ENCODE results near the gene DTNB. TPM values are rescaled to one million over a fixed set of nuclear protein-coding genes. Genes with fewer than 3 reads are reported as not detected.

Gene DTNB
- total RNA-seq, 4 donors from 2014 or later = 12.4 to 28.8 (median 14.9) TPM

DNA sequence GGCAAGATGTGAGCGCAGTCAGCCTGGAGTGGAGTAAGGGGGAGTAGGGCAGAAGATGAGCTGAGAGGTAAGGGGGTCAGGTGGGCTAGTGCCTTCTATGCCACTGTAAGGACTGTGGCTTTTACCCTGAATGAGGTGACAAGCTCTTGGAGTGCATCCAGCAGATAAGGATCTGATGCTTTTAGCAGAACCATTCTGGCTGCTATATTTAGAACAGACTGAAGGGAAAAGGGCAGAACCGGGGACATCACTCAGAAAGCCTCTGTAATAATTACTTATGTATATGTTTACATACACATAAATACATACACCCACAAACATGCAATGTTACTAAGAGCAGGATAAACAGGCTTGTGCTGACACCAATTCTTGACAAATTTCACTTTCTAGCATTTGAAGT lies 124.8 kb downstream of the DTNB start:
- DNase-seq = no peak
- Histone ChIP-seq H3K4me1 (no peaks in the 10 kb centered on the region), H3K4me3 (no peak overlapping the region), H3K27me3 (no peaks in the 10 kb centered on the region), H3K36me3 (no peaks in the 10 kb centered on the region), H3K9me3 (no peaks in the 10 kb centered on the region), H3K27ac (no peak overlapping the region)
- TF ChIP-seq CTCF (IDR thresholded peaks at IDR 0.05) (no peak), POLR2A (IDR thresholded peaks at IDR 0.05) (no peak)
- intact Hi-C loops (cut with DNase I; ENCODE audit: low total_unique reads) = no loop called here

DNA sequence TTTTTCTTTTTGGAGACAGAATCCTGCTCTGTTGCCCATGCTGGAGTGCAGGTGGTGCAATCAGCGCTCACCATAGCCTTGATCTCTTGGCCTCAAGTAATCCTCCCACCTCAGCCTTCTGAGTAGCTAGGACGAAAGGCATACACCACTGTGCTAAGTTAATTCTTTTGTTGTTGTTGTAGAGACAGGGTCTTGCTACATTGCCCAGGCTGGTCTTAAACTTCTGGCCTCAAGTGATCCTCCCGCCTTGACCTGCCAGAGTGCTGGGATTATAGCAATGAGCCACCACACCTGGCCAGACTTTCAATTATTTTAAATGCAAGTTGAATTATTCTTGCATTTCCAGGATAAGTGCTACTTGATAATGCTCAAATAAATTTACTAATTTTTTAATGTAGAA lies 126.5 kb downstream of the DTNB start:
- intact Hi-C loops (cut with DNase I; ENCODE audit: low total_unique reads) = no loop called here
- no peaks in the 10 kb centered on the region for H3K27me3 ChIP-seq
- TF ChIP-seq POLR2A (IDR thresholded peaks at IDR 0.05) (no peak), CTCF (IDR thresholded peaks at IDR 0.05) (no peak)
- no peaks in the 10 kb centered on the region for H3K36me3 ChIP-seq
- no peaks in the 10 kb centered on the region for H3K9me3 ChIP-seq
- DNase-seq = no peak
- no peaks in the 10 kb centered on the region for H3K4me1 ChIP-seq
- no peak overlapping the region for H3K27ac ChIP-seq
- H3K4me3 ChIP-seq = no peak overlapping the region

DNA sequence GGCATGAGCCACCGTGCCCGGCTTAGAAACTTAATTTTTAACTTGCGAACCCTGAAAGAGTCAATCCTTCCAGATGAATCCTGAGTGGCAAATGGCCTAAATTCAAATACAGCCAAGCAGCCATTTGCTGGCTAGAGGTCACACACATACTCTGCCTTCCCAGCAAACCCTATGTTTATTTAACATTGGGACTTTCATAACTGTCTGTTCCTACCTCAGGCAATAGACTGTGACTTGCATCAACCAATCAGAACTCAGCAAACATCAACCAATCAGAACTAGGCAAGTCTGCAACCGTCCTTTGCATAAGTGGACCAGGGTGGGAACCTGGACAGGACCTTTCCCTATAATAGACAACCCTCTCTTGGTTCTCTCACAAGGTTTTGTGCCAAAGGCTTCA lies 127.5 kb downstream of the DTNB start:
- no peak for DNase-seq
- no peak overlapping the region for H3K4me3 ChIP-seq
- H3K36me3 ChIP-seq = no peaks in the 10 kb centered on the region
- intact Hi-C loops (cut with DNase I; ENCODE audit: low total_unique reads) = no loop called here
- H3K27me3 ChIP-seq = no peaks in the 10 kb centered on the region
- TF ChIP-seq POLR2A (IDR thresholded peaks at IDR 0.05) = no peak
- no peak for TF ChIP-seq CTCF (IDR thresholded peaks at IDR 0.05)
- no peaks in the 10 kb centered on the region for H3K4me1 ChIP-seq
- H3K9me3 ChIP-seq = no peaks in the 10 kb centered on the region
- H3K27ac ChIP-seq = no peak overlapping the region

- intact Hi-C loops (cut with DNase I; ENCODE audit: low total_unique reads) = no loop called here
- no peak for DNase-seq
These were observed 128.9 kb downstream of the DTNB start for GRCh38 chr2:25544445-25544844.

GRCh38 chr2:25543939-25544338 lies 129.4 kb downstream of the DTNB start:
- no peak for DNase-seq
- Histone ChIP-seq H3K9me3 (no peaks in the 10 kb centered on the region), H3K27me3 (no peaks in the 10 kb centered on the region), H3K36me3 (no peaks in the 10 kb centered on the region), H3K27ac (no peak overlapping the region), H3K4me3 (no peak overlapping the region), H3K4me1 (no peaks in the 10 kb centered on the region)
- intact Hi-C loops (cut with DNase I; ENCODE audit: low total_unique reads) = no loop called here
- TF ChIP-seq POLR2A (IDR thresholded peaks at IDR 0.05) (no peak), CTCF (IDR thresholded peaks at IDR 0.05) (no peak)

More at GRCh38 chr2:25544445-25544844, 128.9 kb downstream of the DTNB start:
- Histone ChIP-seq H3K27ac (no peak overlapping the region), H3K27me3 (no peaks in the 10 kb centered on the region), H3K9me3 (no peaks in the 10 kb centered on the region), H3K36me3 (no peaks in the 10 kb centered on the region), H3K4me1 (no peaks in the 10 kb centered on the region), H3K4me3 (no peak overlapping the region)
- TF ChIP-seq POLR2A (IDR thresholded peaks at IDR 0.05) (no peak), CTCF (IDR thresholded peaks at IDR 0.05) (no peak)

All from uterus (tissue), 4 donors.